ENCODE measurements around the gene ZFP92.

Gene ZFP92

GRCh38 chrX:153371256-153371655 lies 40.0 kb upstream of the ZFP92 start:
- H3K4me3 ChIP-seq (ENCODE audit: low read depth, low read length): no peak overlapping the region
- TF ChIP-seq CTCF (IDR thresholded peaks at IDR 0.05; ENCODE audit: borderline replicate concordance, insufficient read depth, low read depth, low read length): no peak

GRCh38 chrX:153372949-153373348 lies 38.3 kb upstream of the ZFP92 start:
- H3K4me3 ChIP-seq (ENCODE audit: low read depth, low read length): no peak overlapping the region
- no peak for TF ChIP-seq CTCF (IDR thresholded peaks at IDR 0.05; ENCODE audit: borderline replicate concordance, insufficient read depth, low read depth, low read length)

GRCh38 chrX:153374426-153374825 lies 36.8 kb upstream of the ZFP92 start:
- no peak overlapping the region for H3K4me3 ChIP-seq (ENCODE audit: low read depth, low read length)
- no peak for TF ChIP-seq CTCF (IDR thresholded peaks at IDR 0.05; ENCODE audit: borderline replicate concordance, insufficient read depth, low read depth, low read length)

GRCh38 chrX:153375571-153375970 lies 35.7 kb upstream of the ZFP92 start:
- H3K4me3 ChIP-seq (ENCODE audit: low read depth, low read length): no peak overlapping the region
- TF ChIP-seq CTCF (IDR thresholded peaks at IDR 0.05; ENCODE audit: borderline replicate concordance, insufficient read depth, low read depth, low read length): no peak

- no peak overlapping the region for H3K4me3 ChIP-seq (ENCODE audit: low read depth, low read length)
- no peak for TF ChIP-seq CTCF (IDR thresholded peaks at IDR 0.05; ENCODE audit: borderline replicate concordance, insufficient read depth, low read depth, low read length)
Measured at GRCh38 chrX:153377727-153378126, 33.5 kb upstream of the ZFP92 start.

GRCh38 chrX:153378607-153379006 lies 32.7 kb upstream of the ZFP92 start:
- no peak overlapping the region for H3K4me3 ChIP-seq (ENCODE audit: low read depth, low read length)
- no peak for TF ChIP-seq CTCF (IDR thresholded peaks at IDR 0.05; ENCODE audit: borderline replicate concordance, insufficient read depth, low read depth, low read length)

- H3K4me3 ChIP-seq (ENCODE audit: low read depth, low read length): no peak overlapping the region
- TF ChIP-seq CTCF (IDR thresholded peaks at IDR 0.05; ENCODE audit: borderline replicate concordance, insufficient read depth, low read depth, low read length): no peak
Measured at GRCh38 chrX:153379508-153379907, 31.8 kb upstream of the ZFP92 start.
